Neural progenitor cell (in vitro differentiated cells): ENCODE measurements around the gene VPS35L.

Experiments
- EZH2 ChIP-seq: fragments of 200-600 bp; sonication (generic); IDR thresholded peaks from 2 replicates; pipeline ENCODE4 v1.6.1; 2017; ENCODE audit warnings: antibody characterized with exemption, mild to moderate bottlenecking, moderate library complexity
- EZH2phosphoT487 ChIP-seq: fragments of 200-600 bp; sonication (generic); IDR thresholded peaks from 2 replicates; pipeline ENCODE4 v1.6.1; 2017; ENCODE audit warnings: antibody characterized with exemption
- TF ChIP-seq, protein P1 (sequence below): fragments of 200-600 bp; sonication (generic); IDR thresholded peaks from 2 replicates; pipeline ENCODE4 v1.5.1; 2017; ENCODE audit warnings: antibody characterized with exemption, mild to moderate bottlenecking

DNA sequence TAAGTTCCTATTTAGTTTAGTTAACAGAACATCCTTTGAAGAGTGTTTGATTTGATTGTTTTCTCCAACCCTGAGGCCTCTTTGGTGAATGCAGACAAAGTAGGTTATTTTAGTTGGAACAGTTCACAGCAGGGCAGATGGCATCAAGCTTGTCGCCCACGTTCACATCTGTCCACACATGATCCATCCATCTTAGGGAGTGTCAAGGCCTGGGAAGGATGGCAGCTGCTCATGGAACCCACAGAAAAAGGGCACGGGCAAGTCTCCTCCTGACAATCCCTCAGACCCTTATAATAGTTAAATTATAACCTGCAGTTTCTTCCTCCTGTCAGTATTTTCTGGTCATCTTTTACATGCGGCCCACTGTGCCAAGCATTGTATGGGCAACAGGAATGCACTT lies 102.3 kb downstream of the VPS35L start:
- TF ChIP-seq, protein P1, sequence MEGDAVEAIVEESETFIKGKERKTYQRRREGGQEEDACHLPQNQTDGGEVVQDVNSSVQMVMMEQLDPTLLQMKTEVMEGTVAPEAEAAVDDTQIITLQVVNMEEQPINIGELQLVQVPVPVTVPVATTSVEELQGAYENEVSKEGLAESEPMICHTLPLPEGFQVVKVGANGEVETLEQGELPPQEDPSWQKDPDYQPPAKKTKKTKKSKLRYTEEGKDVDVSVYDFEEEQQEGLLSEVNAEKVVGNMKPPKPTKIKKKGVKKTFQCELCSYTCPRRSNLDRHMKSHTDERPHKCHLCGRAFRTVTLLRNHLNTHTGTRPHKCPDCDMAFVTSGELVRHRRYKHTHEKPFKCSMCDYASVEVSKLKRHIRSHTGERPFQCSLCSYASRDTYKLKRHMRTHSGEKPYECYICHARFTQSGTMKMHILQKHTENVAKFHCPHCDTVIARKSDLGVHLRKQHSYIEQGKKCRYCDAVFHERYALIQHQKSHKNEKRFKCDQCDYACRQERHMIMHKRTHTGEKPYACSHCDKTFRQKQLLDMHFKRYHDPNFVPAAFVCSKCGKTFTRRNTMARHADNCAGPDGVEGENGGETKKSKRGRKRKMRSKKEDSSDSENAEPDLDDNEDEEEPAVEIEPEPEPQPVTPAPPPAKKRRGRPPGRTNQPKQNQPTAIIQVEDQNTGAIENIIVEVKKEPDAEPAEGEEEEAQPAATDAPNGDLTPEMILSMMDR, result no peak
- no peak for TF ChIP-seq EZH2
- no peak for TF ChIP-seq EZH2phosphoT487
